Neural cell (in vitro differentiated cells): ENCODE results near the gene MAN2B2. TPM values are rescaled to one million over a fixed set of nuclear protein-coding genes. Genes with fewer than 3 reads are reported as not detected.

ENCODE experiments used
- H2AFZ ChIP-seq: fragments of 200-600, 300-800 bp; sonication (generic), shearing (Covaris generic); 2 replicates; pipeline ENCODE4 v1.6.0; 2014; ENCODE audit warnings: low read depth, mild to moderate bottlenecking, antibody characterized with exemption, low read length, moderate library complexity
- H3F3A ChIP-seq: fragments of 200-600 bp; shearing (Covaris generic); 2 replicates; pipeline ENCODE4 v1.6.1; 2016; ENCODE audit warnings: mild to moderate bottlenecking, moderate library complexity, mixed read lengths, antibody characterized with exemption, low read length; ENCODE audit not compliant: insufficient read depth, poor library complexity, severe bottlenecking
- H3K27ac ChIP-seq: fragments of 200-600, 300-800 bp; sonication (generic), shearing (Covaris generic); 2 replicates; pipeline ENCODE4 v1.5.1; 2014; ENCODE audit warnings: mild to moderate bottlenecking, low read length, moderate library complexity
- H3K27me3 ChIP-seq: fragments of 300-800, 200-600 bp; sonication (generic), shearing (Covaris generic); 2 replicates; pipeline ENCODE4 v1.6.0; 2014; ENCODE audit warnings: mild to moderate bottlenecking, low read depth, low read length, moderate library complexity; ENCODE audit not compliant: insufficient read depth
- H3K36me3 ChIP-seq: fragments of 300-800, 200-600 bp; sonication (generic), shearing (Covaris generic); 2 replicates; pipeline ENCODE4 v1.5.1; 2014; ENCODE audit warnings: mild to moderate bottlenecking, antibody characterized with exemption, low read length, moderate library complexity; ENCODE audit not compliant: insufficient read depth
- H3K4me2 ChIP-seq: fragments of 300-800, 200-600 bp; sonication (generic), shearing (Covaris generic); 2 replicates; pipeline ENCODE4 v1.6.0; 2014; ENCODE audit warnings: mild to moderate bottlenecking, low read length
- H3K4me3 ChIP-seq: fragments of 300-800, 200-600 bp; sonication (generic), shearing (Covaris generic); 2 replicates; pipeline ENCODE4 v1.5.1; 2014; ENCODE audit warnings: mild to moderate bottlenecking, low read length, moderate library complexity
- H3K79me2 ChIP-seq: fragments of 200-600 bp; shearing (Covaris generic); replicated peaks from 2 replicates; pipeline ENCODE4 v1.6.0; 2014; ENCODE audit warnings: mild to moderate bottlenecking, low read length, moderate library complexity; ENCODE audit not compliant: insufficient read depth
- H3K9ac ChIP-seq: fragments of 300-800, 200-600 bp; sonication (generic), shearing (Covaris generic); 2 replicates; pipeline ENCODE4 v1.6.1; 2016; ENCODE audit warnings: mild to moderate bottlenecking, low read length, mixed read lengths
- H3K9me2 ChIP-seq: fragments of 200-600 bp; shearing (Covaris generic); 2 replicates; pipeline ENCODE4 v1.6.1; 2016; ENCODE audit warnings: mild to moderate bottlenecking, low read length, mixed read lengths; ENCODE audit not compliant: insufficient read depth
- H3K9me3 ChIP-seq: fragments of 200-600, 300-800 bp; sonication (generic), shearing (Covaris generic); 2 replicates; pipeline ENCODE4 v1.6.1; 2016; ENCODE audit warnings: mild to moderate bottlenecking, mixed run types, low read length, moderate library complexity, mixed read lengths
- H4K20me1 ChIP-seq: fragments of 200-600 bp; shearing (Covaris generic); 2 replicates; pipeline ENCODE4 v1.6.1; 2016; ENCODE audit warnings: mild to moderate bottlenecking, mixed run types; ENCODE audit not compliant: insufficient read depth
- EP300 ChIP-seq: fragments of 450-650 bp; conservative IDR thresholded peaks from 2 replicates; pipeline ENCODE4 v1.6.1; 2014; ENCODE audit warnings: antibody characterized with exemption, mild to moderate bottlenecking, moderate library complexity; ENCODE audit not compliant: poor library complexity, severe bottlenecking
- EZH2 ChIP-seq: fragments of 200-600, 300-800 bp; shearing (Covaris generic), sonication (generic); IDR thresholded peaks from 2 replicates; pipeline ENCODE4 v1.6.1; 2014; ENCODE audit warnings: antibody characterized with exemption, low read length, borderline replicate concordance, mild to moderate bottlenecking; ENCODE audit not compliant: insufficient read depth, poor library complexity, severe bottlenecking
- MXI1 ChIP-seq: fragments of 450-650 bp; conservative IDR thresholded peaks from 2 replicates; pipeline ENCODE4 v1.6.1; 2014; ENCODE audit warnings: antibody characterized with exemption, mild to moderate bottlenecking; ENCODE audit not compliant: poor library complexity, severe bottlenecking
- POLR2AphosphoS5 ChIP-seq: IDR thresholded peaks from 2 replicates; pipeline ENCODE4 v1.6.1; 2012
- RAD21 ChIP-seq: fragments of 450-650 bp; conservative IDR thresholded peaks from 2 replicates; pipeline ENCODE4 v1.6.1; 2014; ENCODE audit warnings: antibody characterized with exemption, mild to moderate bottlenecking, moderate library complexity
- REST ChIP-seq: IDR thresholded peaks from 2 replicates; pipeline ENCODE4 v1.6.1; 2012; ENCODE audit warnings: borderline replicate concordance
- SMC3 ChIP-seq: fragments of 450-650 bp; conservative IDR thresholded peaks from 2 replicates; pipeline ENCODE4 v1.6.1; 2014; ENCODE audit warnings: antibody characterized with exemption, mild to moderate bottlenecking, moderate library complexity; ENCODE audit not compliant: poor library complexity
- TAF1 ChIP-seq: IDR thresholded peaks from 2 replicates; pipeline ENCODE4 v1.6.1; 2012; ENCODE audit warnings: low read depth
- polyA plus RNA-seq: library from polyadenylated mRNA; depleted of rRNA; stranded (reverse); fragments of >200 nt; gene quantifications from 2 replicates; pipeline ENCODE4 v1.2.3, GENCODE V29; 2014
- TF ChIP-seq, protein P1 (sequence below): fragments of 450-650 bp; IDR thresholded peaks from 2 replicates; pipeline ENCODE4 v1.5.1; 2014; ENCODE audit warnings: antibody characterized with exemption, mild to moderate bottlenecking, moderate library complexity; ENCODE audit not compliant: poor library complexity, severe bottlenecking

Gene MAN2B2
- polyA plus RNA-seq, 1 donor from 2014 or later = 7.5 TPM

- Histone ChIP-seq H3K4me3 (no peak overlapping the region), H3K27me3 (no peaks in the 10 kb centered on the region), H3K36me3 (no peaks in the 10 kb centered on the region), H4K20me1 (no peaks in the 10 kb centered on the region), H2AFZ (no peak overlapping the region), H3K4me2 (no peak overlapping the region), H3K9me3 (no peaks in the 10 kb centered on the region), H3K9ac (no peak overlapping the region), H3F3A (no peaks in the 10 kb centered on the region), H3K27ac (no peak overlapping the region), H3K9me2 (no peaks in the 10 kb centered on the region), H3K79me2 (no peaks in the 10 kb centered on the region)
- no peak for TF ChIP-seq EP300
- no peak for TF ChIP-seq EZH2
- no peak for TF ChIP-seq TAF1
- no peak for TF ChIP-seq POLR2AphosphoS5
Observed at GRCh38 chr4:6659897-6660296, 84.9 kb downstream of the MAN2B2 start.

DNA sequence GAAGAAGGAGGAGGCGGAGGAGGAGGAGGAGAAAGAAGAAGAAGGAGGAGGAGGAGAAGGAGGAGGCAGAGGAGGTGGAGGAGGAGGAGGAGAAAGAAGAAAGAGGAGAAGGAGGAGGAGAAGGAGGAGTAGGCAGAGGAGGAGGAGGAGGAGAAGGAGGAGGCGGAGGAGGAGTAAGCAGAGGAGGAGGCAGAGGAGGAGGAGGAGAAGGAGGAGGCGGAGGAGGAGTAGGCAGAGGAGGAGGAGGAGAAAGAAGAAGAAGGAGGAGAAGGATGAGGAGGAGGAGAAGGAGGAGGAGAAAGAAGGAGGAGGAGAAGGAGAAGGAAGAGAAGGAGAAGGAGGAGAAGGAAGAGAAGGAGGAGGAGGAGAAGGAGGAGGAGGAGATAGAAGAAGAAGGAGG is 85.4 kb downstream of the MAN2B2 start:
- Histone ChIP-seq H3K4me2 (no peak overlapping the region), H3K9ac (no peak overlapping the region), H4K20me1 (no peaks in the 10 kb centered on the region), H3K79me2 (no peaks in the 10 kb centered on the region), H3K9me3 (no peaks in the 10 kb centered on the region), H2AFZ (no peak overlapping the region), H3K4me3 (no peak overlapping the region), H3K36me3 (no peaks in the 10 kb centered on the region), H3K27ac (no peak overlapping the region), H3K9me2 (no peaks in the 10 kb centered on the region), H3K27me3 (no peaks in the 10 kb centered on the region), H3F3A (no peaks in the 10 kb centered on the region)
- TF ChIP-seq RAD21 (no peak), MXI1 (no peak), EZH2 (no peak), SMC3 (no peak)
- TF ChIP-seq, protein P1, sequence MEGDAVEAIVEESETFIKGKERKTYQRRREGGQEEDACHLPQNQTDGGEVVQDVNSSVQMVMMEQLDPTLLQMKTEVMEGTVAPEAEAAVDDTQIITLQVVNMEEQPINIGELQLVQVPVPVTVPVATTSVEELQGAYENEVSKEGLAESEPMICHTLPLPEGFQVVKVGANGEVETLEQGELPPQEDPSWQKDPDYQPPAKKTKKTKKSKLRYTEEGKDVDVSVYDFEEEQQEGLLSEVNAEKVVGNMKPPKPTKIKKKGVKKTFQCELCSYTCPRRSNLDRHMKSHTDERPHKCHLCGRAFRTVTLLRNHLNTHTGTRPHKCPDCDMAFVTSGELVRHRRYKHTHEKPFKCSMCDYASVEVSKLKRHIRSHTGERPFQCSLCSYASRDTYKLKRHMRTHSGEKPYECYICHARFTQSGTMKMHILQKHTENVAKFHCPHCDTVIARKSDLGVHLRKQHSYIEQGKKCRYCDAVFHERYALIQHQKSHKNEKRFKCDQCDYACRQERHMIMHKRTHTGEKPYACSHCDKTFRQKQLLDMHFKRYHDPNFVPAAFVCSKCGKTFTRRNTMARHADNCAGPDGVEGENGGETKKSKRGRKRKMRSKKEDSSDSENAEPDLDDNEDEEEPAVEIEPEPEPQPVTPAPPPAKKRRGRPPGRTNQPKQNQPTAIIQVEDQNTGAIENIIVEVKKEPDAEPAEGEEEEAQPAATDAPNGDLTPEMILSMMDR = no peak

GRCh38 chr4:6662591-6662990 is 87.6 kb downstream of the MAN2B2 start:
- Histone ChIP-seq H2AFZ (no peak overlapping the region), H3K9me2 (no peaks in the 10 kb centered on the region), H3K4me3 (no peak overlapping the region), H4K20me1 (no peaks in the 10 kb centered on the region), H3K27me3 (no peaks in the 10 kb centered on the region), H3K36me3 (no peaks in the 10 kb centered on the region), H3F3A (no peaks in the 10 kb centered on the region), H3K27ac (no peak overlapping the region), H3K9ac (no peak overlapping the region), H3K9me3 (no peaks in the 10 kb centered on the region), H3K4me2 (no peak overlapping the region), H3K79me2 (no peaks in the 10 kb centered on the region)
- TF ChIP-seq REST (no peak), TAF1 (no peak), MXI1 (no peak), SMC3 (no peak), EP300 (no peak), POLR2AphosphoS5 (no peak), EZH2 (no peak)
- TF ChIP-seq, protein P1 = no peak
